Adrenal gland (tissue), 5 donors: ENCODE measurements around the gene CELSR2.

ENCODE experiments used
- CTCF ChIP-seq, 6 experiments: fragments of 450-650 bp in 4 of 6; fragments of 200-600 bp in 2 of 6; sonication (generic) in 1 of 6; IDR thresholded peaks; 1 replicate in 5 of 6; 2 replicates in 1 of 6; pipeline versions ENCODE4 v1.5.1 to v1.8.0; 2016 to 2021; ENCODE audit warnings: antibody characterized with exemption in 6 of 6, mild to moderate bottlenecking in 2 of 6, moderate library complexity in 1 of 6
- POLR2A ChIP-seq, 2 donors: fragments of 450-650 bp; IDR thresholded peaks; one replicate each; pipeline ENCODE4 v1.6.1; 2017; ENCODE audit warnings: antibody characterized with exemption in 2 of 2, mild to moderate bottlenecking in 2 of 2, moderate library complexity in 1 of 2
- donor health status: DM: no; HTN: no; CAD: no.

- TF ChIP-seq CTCF (IDR thresholded peaks at IDR 0.05): no peak
- TF ChIP-seq POLR2A (IDR thresholded peaks at IDR 0.05): no peak
Measured at GRCh38 chr1:109314795-109315194, 65.5 kb downstream of the CELSR2 start.
